Mucosa of descending colon (tissue), 3 donors: Measurements from ENCODE around the gene WIPF3. TPM values are rescaled to one million over a fixed set of nuclear protein-coding genes. Genes with fewer than 3 reads are reported as not detected.
"Not testable (repeated sequence)": the region's sequence is repeated elsewhere in the genome, so short reads cannot be mapped to it uniquely, and the experiment has no call there.

Experiments used
- ATAC-seq: fragments of 200-7000 bp; cut with Tn5 transposase; one replicate; pipeline ENCODE4 v1.9.1; 2020; ENCODE audit warnings: mild to moderate bottlenecking, moderate library complexity
- DNase-seq, 3 donors: peaks; one replicate each; pipeline ENCODE4 v3.0.0-alpha.2; 2020
- H3K36me3 ChIP-seq: fragments of 200-600 bp; one replicate; pipeline ENCODE4 v1.8.0; 2021; ENCODE audit warnings: low read depth, mild to moderate bottlenecking
- H3K4me1 ChIP-seq: fragments of 200-600 bp; one replicate; pipeline ENCODE4 v1.8.0; 2021; ENCODE audit warnings: low read depth, mild to moderate bottlenecking
- H3K4me3 ChIP-seq: fragments of 200-600 bp; one replicate; pipeline ENCODE4 v1.8.0; 2021; ENCODE audit warnings: mild to moderate bottlenecking
- H3K9me3 ChIP-seq: fragments of 200-600 bp; one replicate; pipeline ENCODE4 v1.8.0; 2021; ENCODE audit warnings: mild to moderate bottlenecking
- CTCF ChIP-seq: fragments of 200-600 bp; IDR thresholded peaks from one replicate; pipeline ENCODE4 v1.8.0; 2022; ENCODE audit warnings: antibody characterized with exemption, mild to moderate bottlenecking
- intact Hi-C, 2 donors: fragments of 100-400 bp; cut with DNase I in 1 of 2; cut with micrococcal nuclease in 1 of 2; formaldehyde crosslinking; loops; one replicate each; pipeline versions ENCODE4 v1.11.0 to v1.11.1; 2022; cut with DNase I, micrococcal nuclease
- total RNA-seq, 3 donors: library from RNA; stranded (reverse); fragmentation: NEBNext Ultra II Directional in 2 of 3; extraction: Animal tissue kit (Norgen Biotek cat#: 25700) in 2 of 3; gene quantifications; one replicate each; pipeline versions ENCODE4 v1.2.1 to v1.2.4, GENCODE V29; 2021 to 2023
- donor health status: DM: no; HTN: no; CAD: no; lungs with moderate emphysema.
- donor health status: DM: no; HTN: no; CAD: no.
- donor health status: DM: no; HTN: yes; CAD: no.

WIPF3 gene
- total RNA-seq, 3 donors from 2014 or later, result 0.89 to 2.2 (median 1.2) TPM

GRCh38 chr7:29886827-29887226 is 80.5 kb downstream of the WIPF3 start:
- no peak for DNase-seq
- Histone ChIP-seq H3K4me3 (no peak overlapping the region), H3K9me3 (no peaks in the 10 kb centered on the region), H3K36me3 (no peaks in the 10 kb centered on the region), H3K4me1 (peaks cover 10% of the 10 kb centered on the region)
- no peak for TF ChIP-seq CTCF
- intact Hi-C loops, result no loop called here
- no peak for ATAC-seq

GRCh38 chr7:29888006-29888405 is 81.7 kb downstream of the WIPF3 start:
- H3K9me3 ChIP-seq, result no peaks in the 10 kb centered on the region
- TF ChIP-seq CTCF, result no peak
- ATAC-seq (no peak), DNase-seq (no peak)
- H3K4me1 ChIP-seq, result peaks cover 10% of the 10 kb centered on the region
- H3K36me3 ChIP-seq, result no peaks in the 10 kb centered on the region
- H3K4me3 ChIP-seq, result no peak overlapping the region
- intact Hi-C loops, result no loop called here

GRCh38 chr7:29889288-29889687 is 83.0 kb downstream of the WIPF3 start:
- ATAC-seq (no peak), DNase-seq (no peak)
- H3K9me3 ChIP-seq, result no peaks in the 10 kb centered on the region
- intact Hi-C loops, result no loop called here
- peaks cover 4% of the 10 kb centered on the region for H3K4me1 ChIP-seq
- H3K36me3 ChIP-seq, result no peaks in the 10 kb centered on the region
- TF ChIP-seq CTCF, result no peak
- no peak overlapping the region for H3K4me3 ChIP-seq

GRCh38 chr7:29890251-29890650 is 83.9 kb downstream of the WIPF3 start:
- Histone ChIP-seq H3K4me1 (no peaks in the 10 kb centered on the region), H3K9me3 (no peaks in the 10 kb centered on the region), H3K36me3 (no peaks in the 10 kb centered on the region), H3K4me3 (no peak overlapping the region)
- intact Hi-C loops, result no loop called here
- no peak for ATAC-seq
- no peak for DNase-seq
- TF ChIP-seq CTCF, result no peak

- intact Hi-C loops, result not testable (repeated sequence)
These were observed 84.5 kb downstream of the WIPF3 start for GRCh38 chr7:29890786-29891185.

GRCh38 chr7:29891766-29892165 is 85.5 kb downstream of the WIPF3 start:
- no peaks in the 10 kb centered on the region for H3K36me3 ChIP-seq
- no peak overlapping the region for H3K4me3 ChIP-seq
- no peaks in the 10 kb centered on the region for H3K4me1 ChIP-seq
- TF ChIP-seq CTCF, result no peak
- intact Hi-C loops, result no loop called here
- ATAC-seq (no peak), DNase-seq (no peak)
- H3K9me3 ChIP-seq, result no peaks in the 10 kb centered on the region

More at GRCh38 chr7:29890786-29891185, 84.5 kb downstream of the WIPF3 start:
- not testable (repeated sequence) for H3K9me3 ChIP-seq, ATAC-seq, H3K36me3 ChIP-seq, DNase-seq, H3K4me3 ChIP-seq, H3K4me1 ChIP-seq
